Ramos (cell line): ENCODE results near the gene CENPL.

Source experiments
- in situ Hi-C: fragments of 300-500 bp; cut with MboI; formaldehyde crosslinking; loops from one replicate; pipeline ENCODE4 v1.14.3; 2022; ENCODE audit warnings: low sequenced_read_pairs; ENCODE audit not compliant: unreplicated experiment

Gene CENPL

GRCh38 chr1:173824315-173825081 is at the start of gene CENPL, which contains the start of gene DARS2:
Gene CENPL (minus strand): TSS chr1:173824883. CDS start chr1:173811299, 13,584 bp downstream.
Gene DARS2 (plus strand): TSS chr1:173824673. CDS start chr1:173825230, 557 bp downstream.
- in situ Hi-C loops: loop anchor here (25.0 kb wide), 1 partner anchor 1087 kb away; no protein-coding TSS in a partner anchor

GRCh38 chr1:173871500-173871899 is 46.8 kb upstream of the CENPL start:
- in situ Hi-C loops: loop anchor here (25.0 kb wide), 1 partner anchor 1141 kb away; the partner anchor contains the start of gene MRPS14

- in situ Hi-C loops: loop anchor here (25.0 kb wide), 1 partner anchor 1141 kb away; the partner anchor contains the start of gene MRPS14
Observed at GRCh38 chr1:173871091-173871490, 46.4 kb upstream of the CENPL start.

GRCh38 chr1:173870252-173871075 is 45.8 kb upstream of the CENPL start:
- in situ Hi-C loops: loop anchor here (25.0 kb wide), 1 partner anchor 1142 kb away; the partner anchor contains the start of gene MRPS14

- in situ Hi-C loops: loop anchor here (25.0 kb wide), 1 partner anchor 1143 kb away; the partner anchor contains the start of gene MRPS14
Observed at GRCh38 chr1:173869021-173869359, 44.3 kb upstream of the CENPL start.

- in situ Hi-C loops: loop anchor here (25.0 kb wide), 1 partner anchor 1144 kb away; the partner anchor contains the start of gene MRPS14
Observed at GRCh38 chr1:173868266-173869020, 43.8 kb upstream of the CENPL start, which contains the start of gene ZBTB37. Gene ZBTB37 (plus strand): TSS chr1:173868380. CDS start chr1:173870226, 1,846 bp downstream.

GRCh38 chr1:173867753-173868265 is 43.1 kb upstream of the CENPL start, which contains the start of gene GAS5:
Gene GAS5 (minus strand): TSS chr1:173867989.
- in situ Hi-C loops: loop anchor here (25.0 kb wide), 1 partner anchor 1144 kb away; the partner anchor contains the start of gene MRPS14

GRCh38 chr1:173867141-173867752 is 42.6 kb upstream of the CENPL start:
- in situ Hi-C loops: loop anchor here (25.0 kb wide), 1 partner anchor 1145 kb away; the partner anchor contains the start of gene MRPS14

- in situ Hi-C loops: loop anchor here (25.0 kb wide), 1 partner anchor 1146 kb away; the partner anchor contains the start of gene MRPS14
Observed at GRCh38 chr1:173866413-173867115, 41.9 kb upstream of the CENPL start.

- in situ Hi-C loops: loop anchor here (25.0 kb wide), 1 partner anchor 1147 kb away; the partner anchor contains the start of gene MRPS14
Observed at GRCh38 chr1:173865468-173866164, 40.9 kb upstream of the CENPL start.

GRCh38 chr1:173864179-173864867 is 39.6 kb upstream of the CENPL start:
- in situ Hi-C loops: loop anchor here (25.0 kb wide), 1 partner anchor 1148 kb away; the partner anchor contains the start of gene MRPS14

GRCh38 chr1:173863224-173864161 is 38.8 kb upstream of the CENPL start:
- in situ Hi-C loops: loop anchor here (25.0 kb wide), 1 partner anchor 1149 kb away; the partner anchor contains the start of gene MRPS14

GRCh38 chr1:173862769-173863223 is 38.1 kb upstream of the CENPL start:
- in situ Hi-C loops: loop anchor here (25.0 kb wide), 1 partner anchor 1150 kb away; the partner anchor contains the start of gene MRPS14

GRCh38 chr1:173862146-173862768 is 37.6 kb upstream of the CENPL start:
- in situ Hi-C loops: loop anchor here (25.0 kb wide), 1 partner anchor 1150 kb away; the partner anchor contains the start of gene MRPS14

- in situ Hi-C loops: loop anchor here (25.0 kb wide), 1 partner anchor 1151 kb away; the partner anchor contains the start of gene MRPS14
Observed at GRCh38 chr1:173861731-173862145, 37.1 kb upstream of the CENPL start.
